Measurements from ENCODE around the gene PAWR.

- TF ChIP-seq CTCF (conservative IDR thresholded peaks at IDR 0.05) (no peak), ZFX (IDR thresholded peaks at IDR 0.05) (no peak)
Measured at GRCh38 chr12:79549531-79550271, 141.1 kb downstream of the PAWR start.

Measured in C4-2B (cell line).